Stimulated activated CD8-positive, alpha-beta memory T cell treated with anti-CD3 and anti-CD28 coated beads, Interleukin-7, amount 100 ng/mL, for 48 hours (primary cell): ENCODE results near the gene MYH4.

Source experiments
- DNase-seq, 2 donors: peaks; one replicate each; pipeline ENCODE4 v3.0.0-alpha.2; 2020; ENCODE audit warnings: low read depth in 1 of 2; ENCODE audit errors: extremely low read depth in 1 of 2

Gene MYH4

GRCh38 chr17:10421900-10422542, 47.3 kb downstream of the MYH4 start, which contains the start of gene MYH8:
Gene MYH8 (minus strand): TSS chr17:10421950. CDS start chr17:10420227, 1,723 bp downstream.
- no peak for DNase-seq

- DNase-seq, result no peak
These were observed 48.1 kb downstream of the MYH4 start for GRCh38 chr17:10421211-10421610.

GRCh38 chr17:10420811-10421210, 48.5 kb downstream of the MYH4 start:
- no peak for DNase-seq

- DNase-seq, result no peak
These were observed 51.9 kb downstream of the MYH4 start for GRCh38 chr17:10417431-10417830.

GRCh38 chr17:10415161-10415560, 54.2 kb downstream of the MYH4 start:
- no peak for DNase-seq

- DNase-seq, result no peak
These were observed 65.8 kb downstream of the MYH4 start for GRCh38 chr17:10403589-10403988.

- DNase-seq, result no peak
These were observed 71.0 kb downstream of the MYH4 start for GRCh38 chr17:10398352-10398751.

GRCh38 chr17:10396524-10397163, 72.7 kb downstream of the MYH4 start:
- DNase-seq, result no peak

- DNase-seq, result no peak
These were observed 75.0 kb downstream of the MYH4 start for GRCh38 chr17:10394201-10394887.
